Activated naive CD4-positive, alpha-beta T cell (primary cell): ENCODE measurements around the gene CCDC200.
"Not testable (repeated sequence)": the region's sequence is repeated elsewhere in the genome, so short reads cannot be mapped to it uniquely, and the experiment has no call there.

Source experiments
- DNase-seq, 4 experiments: peaks; one replicate each; lab custom pipeline; 2025; lab: John Stamatoyannopoulos, UW

The CCDC200 gene

GRCh38 chr17:43228020-43228782 is at the start of gene CCDC200:
TSS of gene CCDC200 (minus strand) at chr17:43228623. CDS start at chr17:43228554, 69 bp downstream.
- not testable (repeated sequence) for DNase-seq

- DNase-seq = not testable (repeated sequence)
These were observed 44.5 kb upstream of the CCDC200 start for GRCh38 chr17:43272914-43273313.

GRCh38 chr17:43272483-43272882 is 44.1 kb upstream of the CCDC200 start:
- not testable (repeated sequence) for DNase-seq

- DNase-seq = not testable (repeated sequence)
These were observed 42.4 kb upstream of the CCDC200 start for GRCh38 chr17:43270552-43271504.

GRCh38 chr17:43246456-43246855 is 18.0 kb upstream of the CCDC200 start:
- DNase-seq = not testable (repeated sequence)

GRCh38 chr17:43240596-43241352 is 12.4 kb upstream of the CCDC200 start:
- DNase-seq = not testable (repeated sequence)

- not testable (repeated sequence) for DNase-seq
These were observed 11.2 kb upstream of the CCDC200 start for GRCh38 chr17:43239597-43239996.

- not testable (repeated sequence) for DNase-seq
These were observed 5.5 kb upstream of the CCDC200 start, which contains the start of gene RNU2-1 for GRCh38 chr17:43233877-43234276. TSS of gene RNU2-1 (minus strand) at chr17:43233977.

GRCh38 chr17:43233263-43233662 is 4.8 kb upstream of the CCDC200 start:
- not testable (repeated sequence) for DNase-seq

- not testable (repeated sequence) for DNase-seq
These were observed 3.7 kb upstream of the CCDC200 start for GRCh38 chr17:43232021-43232699.

- not testable (repeated sequence) for DNase-seq
These were observed 3.0 kb upstream of the CCDC200 start for GRCh38 chr17:43231205-43232020.

- no peak for DNase-seq
These were observed 2.0 kb downstream of the CCDC200 start for GRCh38 chr17:43226393-43226792.

- DNase-seq = no peak
These were observed 4.2 kb downstream of the CCDC200 start for GRCh38 chr17:43224146-43224705.

GRCh38 chr17:43220511-43221125 is 7.8 kb downstream of the CCDC200 start:
- DNase-seq = no peak

GRCh38 chr17:43219746-43220380 is 8.6 kb downstream of the CCDC200 start:
- no peak for DNase-seq

- DNase-seq = no peak
These were observed 9.4 kb downstream of the CCDC200 start for GRCh38 chr17:43219001-43219400.

GRCh38 chr17:43217614-43218087 is 10.8 kb downstream of the CCDC200 start:
- no peak for DNase-seq

GRCh38 chr17:43216762-43217613 is 11.4 kb downstream of the CCDC200 start:
- DNase-seq = no peak
